ENCODE data around the gene ST3GAL2. TPM values are rescaled to one million over a fixed set of nuclear protein-coding genes. Genes with fewer than 3 reads are reported as not detected.

ST3GAL2 gene, protein sequence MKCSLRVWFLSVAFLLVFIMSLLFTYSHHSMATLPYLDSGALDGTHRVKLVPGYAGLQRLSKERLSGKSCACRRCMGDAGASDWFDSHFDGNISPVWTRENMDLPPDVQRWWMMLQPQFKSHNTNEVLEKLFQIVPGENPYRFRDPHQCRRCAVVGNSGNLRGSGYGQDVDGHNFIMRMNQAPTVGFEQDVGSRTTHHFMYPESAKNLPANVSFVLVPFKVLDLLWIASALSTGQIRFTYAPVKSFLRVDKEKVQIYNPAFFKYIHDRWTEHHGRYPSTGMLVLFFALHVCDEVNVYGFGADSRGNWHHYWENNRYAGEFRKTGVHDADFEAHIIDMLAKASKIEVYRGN
- polyA plus RNA-seq (2011; rRNA removed) (12.4 and 18.2 TPM in 2 replicates), polyA minus RNA-seq (2011; rRNA and poly(A)+ RNA removed) (30.8 and 35.7 TPM in 2 replicates)

DNA sequence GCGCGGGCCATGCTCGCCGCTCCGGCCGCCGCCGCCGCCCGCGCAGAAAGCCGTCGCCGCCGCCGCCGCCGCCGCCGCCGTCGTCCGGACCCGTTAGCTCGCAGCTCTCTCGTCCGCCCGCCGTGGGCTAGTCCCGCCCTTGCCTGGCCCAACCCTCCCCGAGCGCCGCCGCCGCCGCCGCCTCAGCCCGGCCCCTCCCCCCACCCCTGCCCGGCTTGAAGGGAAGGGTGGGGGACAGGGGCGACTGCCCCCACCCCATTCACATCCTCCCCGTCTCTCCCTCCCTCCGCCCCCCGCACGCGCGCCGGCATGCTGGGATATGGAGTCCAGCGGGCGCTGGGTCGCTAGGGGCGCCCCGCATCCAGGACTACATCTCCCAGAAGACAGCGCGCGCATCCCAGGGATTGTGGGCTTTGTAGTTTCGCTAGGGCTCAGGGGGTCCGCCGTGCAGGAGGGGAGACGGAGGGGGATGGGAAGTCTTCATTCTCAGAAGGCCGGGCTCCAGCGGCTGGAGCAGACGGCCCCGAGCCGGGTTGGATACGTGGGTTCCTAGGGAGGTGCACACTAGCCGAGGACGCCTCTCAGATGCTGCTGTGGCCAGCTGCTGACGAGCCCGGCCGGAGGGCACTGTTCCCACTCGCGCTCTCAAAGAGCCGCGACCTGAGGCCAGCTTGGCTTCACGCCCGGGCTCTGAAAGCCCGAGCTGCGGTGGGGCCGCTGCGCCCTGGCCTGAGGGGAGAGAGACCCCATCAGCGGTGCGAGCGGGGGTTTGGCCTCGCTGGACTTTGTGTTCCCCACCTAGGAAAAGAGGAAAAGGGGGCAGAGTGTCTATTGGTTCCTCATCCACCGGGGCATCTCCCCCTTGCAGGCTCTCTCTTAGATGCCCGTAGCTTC is at the start of gene ST3GAL2:
Gene ST3GAL2 (minus strand): TSS at position 132 of the 894 bp plus-strand sequence. CDS start 40,570 bp downstream, outside the sequence.
- POLR2A ChIA-PET, result interaction anchor here (0.6 to 3.0 kb wide), 4 partner anchors 11 to 116 kb away, joined by 3 to 31 read pairs (median 8); no protein-coding TSS in a partner anchor
- CTCF ChIA-PET, result interaction anchor here (0.6 to 1.2 kb wide), 3 partner anchors 14 to 332 kb away, joined by 3 read pairs; no protein-coding TSS in a partner anchor
- Histone ChIP-seq H3K4me3 (ENCODE audit: low read depth, low read length) (peak within 1 kb of the TSS; percentile 72), H3K9me3 (ENCODE audit: control insufficient read depth, insufficient read depth, low read length) (no peaks in the 10 kb centered on the region), H3K27ac (ENCODE audit: low read depth, low read length) (peak within 1 kb of the TSS; percentile 31), H3K27me3 (ENCODE audit: control insufficient read depth, insufficient read depth, low read length) (no peaks in the 10 kb centered on the region)
- peak; percentile 84 for DNase-seq (ENCODE audit: low read depth, low spot score)
- TF ChIP-seq, protein P1, sequence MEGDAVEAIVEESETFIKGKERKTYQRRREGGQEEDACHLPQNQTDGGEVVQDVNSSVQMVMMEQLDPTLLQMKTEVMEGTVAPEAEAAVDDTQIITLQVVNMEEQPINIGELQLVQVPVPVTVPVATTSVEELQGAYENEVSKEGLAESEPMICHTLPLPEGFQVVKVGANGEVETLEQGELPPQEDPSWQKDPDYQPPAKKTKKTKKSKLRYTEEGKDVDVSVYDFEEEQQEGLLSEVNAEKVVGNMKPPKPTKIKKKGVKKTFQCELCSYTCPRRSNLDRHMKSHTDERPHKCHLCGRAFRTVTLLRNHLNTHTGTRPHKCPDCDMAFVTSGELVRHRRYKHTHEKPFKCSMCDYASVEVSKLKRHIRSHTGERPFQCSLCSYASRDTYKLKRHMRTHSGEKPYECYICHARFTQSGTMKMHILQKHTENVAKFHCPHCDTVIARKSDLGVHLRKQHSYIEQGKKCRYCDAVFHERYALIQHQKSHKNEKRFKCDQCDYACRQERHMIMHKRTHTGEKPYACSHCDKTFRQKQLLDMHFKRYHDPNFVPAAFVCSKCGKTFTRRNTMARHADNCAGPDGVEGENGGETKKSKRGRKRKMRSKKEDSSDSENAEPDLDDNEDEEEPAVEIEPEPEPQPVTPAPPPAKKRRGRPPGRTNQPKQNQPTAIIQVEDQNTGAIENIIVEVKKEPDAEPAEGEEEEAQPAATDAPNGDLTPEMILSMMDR (IDR thresholded peaks at IDR 0.05; ENCODE audit: low read depth, low read length), result 0 out of 2 replicates have a peak, but pooled peaks have one; percentile 14

DNA sequence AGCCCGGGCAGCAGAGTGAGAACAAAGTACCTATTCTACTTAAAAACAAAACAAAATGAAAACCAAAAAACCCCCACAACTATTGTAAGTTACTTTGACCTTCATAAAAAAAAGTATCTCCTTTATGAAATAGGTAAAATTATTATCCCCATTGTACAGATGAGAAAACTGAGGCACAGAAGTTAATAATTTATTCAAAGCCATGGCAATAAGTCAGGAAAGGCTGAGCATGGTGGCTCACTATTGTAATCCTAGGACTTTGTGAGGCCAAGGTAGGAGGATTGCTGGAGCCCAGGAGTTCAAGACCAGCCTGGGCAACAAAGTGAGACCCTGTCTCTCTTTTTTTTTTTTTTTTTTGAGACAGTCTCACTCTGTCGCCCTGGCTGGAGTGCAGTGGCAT is 46.0 kb upstream of the ST3GAL2 start:
- TF ChIP-seq, protein P1 (IDR thresholded peaks at IDR 0.05; ENCODE audit: low read depth, low read length), result no peak
- no peak overlapping the region for H3K4me3 ChIP-seq (ENCODE audit: low read depth, low read length)
- no peak overlapping the region for H3K27ac ChIP-seq (ENCODE audit: low read depth, low read length)
- H3K27me3 ChIP-seq (ENCODE audit: control insufficient read depth, insufficient read depth, low read length), result no peaks in the 10 kb centered on the region
- POLR2A ChIA-PET, result interaction anchor here (0.7 kb wide), 1 partner anchor 194 kb away, joined by 6 read pairs; no protein-coding TSS in a partner anchor
- no peak for DNase-seq (ENCODE audit: low read depth, low spot score)
- no peaks in the 10 kb centered on the region for H3K9me3 ChIP-seq (ENCODE audit: control insufficient read depth, insufficient read depth, low read length)
- CTCF ChIA-PET, result no interaction called here

DNA sequence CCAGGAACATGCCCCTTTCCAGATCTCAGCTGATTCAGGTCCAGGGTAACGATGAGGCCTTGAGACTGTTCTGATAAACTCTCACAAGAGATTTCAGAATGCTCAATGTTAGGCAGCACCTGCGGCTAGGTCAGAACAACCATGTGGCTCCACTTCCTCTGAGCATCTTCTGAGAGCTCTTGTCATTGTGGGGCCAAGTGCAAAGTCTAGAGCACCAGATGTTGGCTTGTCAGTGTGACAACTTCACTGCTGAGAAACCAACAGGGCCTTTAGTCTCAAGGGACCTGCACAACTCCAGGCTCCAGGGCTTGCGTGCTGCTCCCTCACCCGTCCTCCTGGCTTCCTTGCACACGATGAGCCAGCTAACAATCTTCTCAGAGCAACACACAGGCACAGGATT is 44.5 kb upstream of the ST3GAL2 start:
- Histone ChIP-seq H3K27me3 (ENCODE audit: control insufficient read depth, insufficient read depth, low read length) (no peaks in the 10 kb centered on the region), H3K27ac (ENCODE audit: low read depth, low read length) (no peak overlapping the region), H3K4me3 (ENCODE audit: low read depth, low read length) (no peak overlapping the region), H3K9me3 (ENCODE audit: control insufficient read depth, insufficient read depth, low read length) (no peaks in the 10 kb centered on the region)
- ChIA-PET POLR2A (no interaction called here), CTCF (no interaction called here)
- TF ChIP-seq, protein P1 (IDR thresholded peaks at IDR 0.05; ENCODE audit: low read depth, low read length), result no peak
- no peak for DNase-seq (ENCODE audit: low read depth, low spot score)

DNA sequence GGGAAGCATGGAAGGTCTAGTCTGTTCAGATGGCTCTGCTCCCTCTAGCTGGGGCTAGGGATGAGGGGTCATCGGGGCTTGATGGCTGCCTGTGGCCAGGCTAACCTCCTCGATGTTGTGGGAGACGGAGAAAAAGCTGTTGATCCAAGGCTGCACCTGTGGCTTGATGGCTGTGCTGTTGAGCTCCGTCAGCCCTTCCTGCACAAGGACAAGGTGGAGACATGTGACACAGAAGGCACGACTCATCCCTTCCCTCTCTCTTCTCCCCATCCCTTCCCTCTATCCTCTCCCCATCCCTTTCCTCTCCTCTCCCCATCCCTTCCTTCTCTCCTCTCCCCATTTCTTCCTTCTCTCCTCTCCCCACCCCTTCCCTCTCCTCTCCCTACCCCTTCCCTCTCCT is 43.7 kb upstream of the ST3GAL2 start:
- ChIA-PET CTCF (no interaction called here), POLR2A (interaction anchor here (0.6 to 0.8 kb wide), 3 partner anchors 28 to 183 kb away, joined by 3 to 4 read pairs (median 3); partner anchors contain the start of gene FCSK)
- Histone ChIP-seq H3K4me3 (ENCODE audit: low read depth, low read length) (no peak overlapping the region), H3K9me3 (ENCODE audit: control insufficient read depth, insufficient read depth, low read length) (no peaks in the 10 kb centered on the region), H3K27me3 (ENCODE audit: control insufficient read depth, insufficient read depth, low read length) (no peaks in the 10 kb centered on the region), H3K27ac (ENCODE audit: low read depth, low read length) (peak overlapping the region; percentile 47)
- DNase-seq (ENCODE audit: low read depth, low spot score), result no peak
- TF ChIP-seq, protein P1 (IDR thresholded peaks at IDR 0.05; ENCODE audit: low read depth, low read length), result no peak

Data from AG04450 (cell line).